Upper lobe of right lung (tissue), 1 donor: ENCODE data around the gene FGF19. TPM values are rescaled to one million over a fixed set of nuclear protein-coding genes. Genes with fewer than 3 reads are reported as not detected.
A peak's percentile ranks its signal among the peaks of the same experiment; 100 is the strongest.

Experiments
- ATAC-seq: fragments of 200-7000 bp; cut with Tn5 transposase; one replicate; pipeline ENCODE4 v1.9.1; 2020; ENCODE audit warnings: mild to moderate bottlenecking, moderate library complexity
- DNase-seq: peaks from one replicate; pipeline ENCODE4 v3.0.0-alpha.2; 2020
- H3K27ac ChIP-seq: fragments of 200-600 bp; one replicate; pipeline ENCODE4 v1.8.0; 2022
- H3K27me3 ChIP-seq: fragments of 200-600 bp; one replicate; pipeline ENCODE4 v1.8.0; 2022; ENCODE audit warnings: mild to moderate bottlenecking
- H3K36me3 ChIP-seq: fragments of 200-600 bp; one replicate; pipeline ENCODE4 v1.8.0; 2022
- H3K4me1 ChIP-seq: fragments of 200-600 bp; one replicate; pipeline ENCODE4 v1.8.0; 2022
- H3K4me3 ChIP-seq: fragments of 200-600 bp; one replicate; pipeline ENCODE4 v1.8.0; 2022; ENCODE audit warnings: mild to moderate bottlenecking
- H3K9me3 ChIP-seq: fragments of 200-600 bp; one replicate; pipeline ENCODE4 v1.8.0; 2022
- CTCF ChIP-seq: fragments of 200-600 bp; IDR thresholded peaks from one replicate; pipeline ENCODE4 v1.8.0; 2022; ENCODE audit warnings: antibody characterized with exemption
- intact Hi-C: fragments of 100-400 bp; cut with DNase I; formaldehyde crosslinking; loops from one replicate; pipeline ENCODE4 v1.11.0; 2022
- total RNA-seq: library from RNA; stranded (reverse); fragmentation: NEBNext Ultra II Directional; extraction: Animal tissue kit (Norgen Biotek cat#: 25700); gene quantifications from one replicate; pipeline ENCODE4 v1.2.1, GENCODE V29; 2021
- donor health status: DM: no; HTN: yes; CAD: no; lungs with severe emphysema.

FGF19 gene
- total RNA-seq, 1 donor from 2014 or later = not detected

GRCh38 chr11:69654660-69655478 is 49.0 kb downstream of the FGF19 start:
- no peak overlapping the region for H3K4me3 ChIP-seq
- intact Hi-C loops = no loop called here
- ATAC-seq (peak; percentile 37), DNase-seq (peak; percentile 65)
- no peaks in the 10 kb centered on the region for H3K4me1 ChIP-seq
- H3K27me3 ChIP-seq = no peaks in the 10 kb centered on the region
- no peaks in the 10 kb centered on the region for H3K9me3 ChIP-seq
- TF ChIP-seq CTCF = no peak
- H3K27ac ChIP-seq = no peak overlapping the region
- H3K36me3 ChIP-seq = peaks cover 43% of the 10 kb centered on the region

GRCh38 chr11:69654001-69654659 is 49.7 kb downstream of the FGF19 start:
- intact Hi-C loops = no loop called here

GRCh38 chr11:69653406-69653960 is 50.3 kb downstream of the FGF19 start:
- H3K36me3 ChIP-seq = peaks cover 57% of the 10 kb centered on the region
- no peak for ATAC-seq

More at GRCh38 chr11:69654001-69654659, 49.7 kb downstream of the FGF19 start:
- H3K36me3 ChIP-seq = peaks cover 50% of the 10 kb centered on the region
- DNase-seq (peak; percentile 54), ATAC-seq (peak; percentile 4)
- no peak overlapping the region for H3K4me3 ChIP-seq
- H3K27ac ChIP-seq = no peak overlapping the region
- TF ChIP-seq CTCF = no peak
- no peaks in the 10 kb centered on the region for H3K27me3 ChIP-seq
- H3K4me1 ChIP-seq = no peaks in the 10 kb centered on the region
- no peaks in the 10 kb centered on the region for H3K9me3 ChIP-seq

GRCh38 chr11:69652999-69653398 is 50.8 kb downstream of the FGF19 start:
- no peaks in the 10 kb centered on the region for H3K4me1 ChIP-seq
- H3K27ac ChIP-seq = no peak overlapping the region
- intact Hi-C loops = no loop called here
- peaks cover 60% of the 10 kb centered on the region for H3K36me3 ChIP-seq
- TF ChIP-seq CTCF = no peak
- ATAC-seq = no peak
- peak; percentile 54 for DNase-seq
- no peaks in the 10 kb centered on the region for H3K9me3 ChIP-seq
- H3K27me3 ChIP-seq = no peaks in the 10 kb centered on the region
- H3K4me3 ChIP-seq = no peak overlapping the region

More at GRCh38 chr11:69653406-69653960, 50.3 kb downstream of the FGF19 start:
- Histone ChIP-seq H3K4me1 (no peaks in the 10 kb centered on the region), H3K27ac (no peak overlapping the region), H3K27me3 (no peaks in the 10 kb centered on the region), H3K4me3 (no peak overlapping the region), H3K9me3 (no peaks in the 10 kb centered on the region)
- intact Hi-C loops = no loop called here
- TF ChIP-seq CTCF = no peak
- peak; percentile 40 for DNase-seq

GRCh38 chr11:69651834-69652620 is 51.8 kb downstream of the FGF19 start:
- intact Hi-C loops = no loop called here
- no peaks in the 10 kb centered on the region for H3K9me3 ChIP-seq
- H3K27me3 ChIP-seq = no peaks in the 10 kb centered on the region
- H3K27ac ChIP-seq = no peak overlapping the region
- peaks cover 62% of the 10 kb centered on the region for H3K36me3 ChIP-seq
- H3K4me3 ChIP-seq = no peak overlapping the region
- H3K4me1 ChIP-seq = no peaks in the 10 kb centered on the region
- ATAC-seq (no peak), DNase-seq (peak; percentile 15)
- TF ChIP-seq CTCF = no peak
